ENCODE measurements around the gene PHKA2. TPM values are rescaled to one million over a fixed set of nuclear protein-coding genes. Genes with fewer than 3 reads are reported as not detected.
"Not testable (repeated sequence)": the region's sequence is repeated elsewhere in the genome, so short reads cannot be mapped to it uniquely, and the experiment has no call there.

PHKA2 gene
- total RNA-seq, 4 donors from 2014 or later: 16.5 to 39.7 (median 24.8) TPM

- no peak overlapping the region for H3K4me3 ChIP-seq
- WGBS: 67% methylated on average over 1 of the region's 1 CpG
- no peaks in the 10 kb centered on the region for H3K36me3 ChIP-seq
- no peaks in the 10 kb centered on the region for H3K27me3 ChIP-seq
- no peaks in the 10 kb centered on the region for H3K4me1 ChIP-seq
- TF ChIP-seq POLR2A (IDR thresholded peaks at IDR 0.05): no peak
- no peak for TF ChIP-seq POLR2AphosphoS5 (IDR thresholded peaks at IDR 0.05)
- TF ChIP-seq CTCF (IDR thresholded peaks at IDR 0.05): no peak
- TF ChIP-seq EP300 (IDR thresholded peaks at IDR 0.05): no peak
- no peak for DNase-seq (ENCODE audit: low spot score in 2 of 2)
- no peak overlapping the region for H3K27ac ChIP-seq
- H3K9me3 ChIP-seq: no peaks in the 10 kb centered on the region
Observed at GRCh38 chrX:18855919-18856644, 127.8 kb downstream of the PHKA2 start.

DNA sequence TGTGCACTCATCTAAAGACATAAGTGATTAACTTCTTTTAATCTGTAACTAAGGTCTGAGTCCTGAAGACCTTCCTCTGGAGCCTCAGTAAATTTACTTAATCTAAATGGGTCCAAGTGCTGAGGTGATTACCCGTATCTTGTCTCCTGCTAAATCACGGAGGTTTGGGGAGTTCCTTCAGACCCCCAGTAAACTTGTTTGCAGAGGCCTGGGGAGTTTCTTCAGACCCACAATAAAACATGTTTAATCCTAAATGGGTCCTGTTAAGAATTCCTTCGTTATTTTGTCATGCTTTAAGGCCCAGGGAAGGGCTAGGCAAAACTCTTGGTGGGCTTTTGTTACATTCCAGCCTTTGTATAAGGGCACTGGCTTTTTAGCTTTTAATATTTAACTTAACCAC, 136.0 kb downstream of the PHKA2 start:
- H3K4me3 ChIP-seq: not testable (repeated sequence)

More for the DNA sequence above, 136.0 kb downstream of the PHKA2 start:
- not testable (repeated sequence) for H3K36me3 ChIP-seq; DNase-seq (ENCODE audit: low spot score in 2 of 2); H3K4me1 ChIP-seq; H3K27me3 ChIP-seq; H3K27ac ChIP-seq; H3K9me3 ChIP-seq
- 79% methylated on average over 3 of the region's 3 CpGs for WGBS

Other genes with a start within 250 kb of the PHKA2 start
- gene ADGRG2, start 138.4 kb upstream of the PHKA2 start, total RNA-seq: 1 to 10 TPM in 1 of 4 donors, under 1 TPM in 3; 0.24 to 2.0 (median 0.60) TPM

All from suprapubic skin (tissue), 4 donors.